GM23338 (cell line): Measurements from ENCODE around the gene TMIE.

Source experiments
- EZH2 ChIP-seq: fragments of 200-600 bp; sonication (generic); IDR thresholded peaks from one replicate; pipeline ENCODE4 v1.8.0; 2017; ENCODE audit warnings: antibody characterized with exemption, mild to moderate bottlenecking, low read depth; ENCODE audit not compliant: unreplicated experiment
- TF ChIP-seq, protein P1 (sequence below), 2 experiments: fragments of 200-600 bp in 1 of 2; sonication (generic) in 1 of 2; conservative IDR thresholded peaks; 2 replicates each; pipeline versions ENCODE4 v1.5.1 to v1.6.1; 2016 to 2017; ENCODE audit warnings: antibody characterized with exemption in 2 of 2, low read depth in 2 of 2, mild to moderate bottlenecking in 2 of 2, moderate library complexity in 1 of 2

- TF ChIP-seq, protein P1, sequence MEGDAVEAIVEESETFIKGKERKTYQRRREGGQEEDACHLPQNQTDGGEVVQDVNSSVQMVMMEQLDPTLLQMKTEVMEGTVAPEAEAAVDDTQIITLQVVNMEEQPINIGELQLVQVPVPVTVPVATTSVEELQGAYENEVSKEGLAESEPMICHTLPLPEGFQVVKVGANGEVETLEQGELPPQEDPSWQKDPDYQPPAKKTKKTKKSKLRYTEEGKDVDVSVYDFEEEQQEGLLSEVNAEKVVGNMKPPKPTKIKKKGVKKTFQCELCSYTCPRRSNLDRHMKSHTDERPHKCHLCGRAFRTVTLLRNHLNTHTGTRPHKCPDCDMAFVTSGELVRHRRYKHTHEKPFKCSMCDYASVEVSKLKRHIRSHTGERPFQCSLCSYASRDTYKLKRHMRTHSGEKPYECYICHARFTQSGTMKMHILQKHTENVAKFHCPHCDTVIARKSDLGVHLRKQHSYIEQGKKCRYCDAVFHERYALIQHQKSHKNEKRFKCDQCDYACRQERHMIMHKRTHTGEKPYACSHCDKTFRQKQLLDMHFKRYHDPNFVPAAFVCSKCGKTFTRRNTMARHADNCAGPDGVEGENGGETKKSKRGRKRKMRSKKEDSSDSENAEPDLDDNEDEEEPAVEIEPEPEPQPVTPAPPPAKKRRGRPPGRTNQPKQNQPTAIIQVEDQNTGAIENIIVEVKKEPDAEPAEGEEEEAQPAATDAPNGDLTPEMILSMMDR (conservative IDR thresholded peaks at IDR 0.05; ENCODE audit: low read depth in 2 of 2) = no peak
- TF ChIP-seq EZH2 = no peak
These were observed 23.2 kb downstream of the TMIE start for GRCh38 chr3:46724424-46724823.
